ENCODE measurements around the gene ZNF688. TPM values are rescaled to one million over a fixed set of nuclear protein-coding genes. Genes with fewer than 3 reads are reported as not detected.

The ZNF688 gene
- total RNA-seq, 1 experiment from 2014 or later = 3.6 TPM

- TF ChIP-seq, protein P1, sequence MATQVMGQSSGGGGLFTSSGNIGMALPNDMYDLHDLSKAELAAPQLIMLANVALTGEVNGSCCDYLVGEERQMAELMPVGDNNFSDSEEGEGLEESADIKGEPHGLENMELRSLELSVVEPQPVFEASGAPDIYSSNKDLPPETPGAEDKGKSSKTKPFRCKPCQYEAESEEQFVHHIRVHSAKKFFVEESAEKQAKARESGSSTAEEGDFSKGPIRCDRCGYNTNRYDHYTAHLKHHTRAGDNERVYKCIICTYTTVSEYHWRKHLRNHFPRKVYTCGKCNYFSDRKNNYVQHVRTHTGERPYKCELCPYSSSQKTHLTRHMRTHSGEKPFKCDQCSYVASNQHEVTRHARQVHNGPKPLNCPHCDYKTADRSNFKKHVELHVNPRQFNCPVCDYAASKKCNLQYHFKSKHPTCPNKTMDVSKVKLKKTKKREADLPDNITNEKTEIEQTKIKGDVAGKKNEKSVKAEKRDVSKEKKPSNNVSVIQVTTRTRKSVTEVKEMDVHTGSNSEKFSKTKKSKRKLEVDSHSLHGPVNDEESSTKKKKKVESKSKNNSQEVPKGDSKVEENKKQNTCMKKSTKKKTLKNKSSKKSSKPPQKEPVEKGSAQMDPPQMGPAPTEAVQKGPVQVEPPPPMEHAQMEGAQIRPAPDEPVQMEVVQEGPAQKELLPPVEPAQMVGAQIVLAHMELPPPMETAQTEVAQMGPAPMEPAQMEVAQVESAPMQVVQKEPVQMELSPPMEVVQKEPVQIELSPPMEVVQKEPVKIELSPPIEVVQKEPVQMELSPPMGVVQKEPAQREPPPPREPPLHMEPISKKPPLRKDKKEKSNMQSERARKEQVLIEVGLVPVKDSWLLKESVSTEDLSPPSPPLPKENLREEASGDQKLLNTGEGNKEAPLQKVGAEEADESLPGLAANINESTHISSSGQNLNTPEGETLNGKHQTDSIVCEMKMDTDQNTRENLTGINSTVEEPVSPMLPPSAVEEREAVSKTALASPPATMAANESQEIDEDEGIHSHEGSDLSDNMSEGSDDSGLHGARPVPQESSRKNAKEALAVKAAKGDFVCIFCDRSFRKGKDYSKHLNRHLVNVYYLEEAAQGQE (IDR thresholded peaks at IDR 0.05; ENCODE audit: low read depth) = no peak
Measured at GRCh38 chr16:30533748-30534367, 37.7 kb downstream of the ZNF688 start (continued).

DNA sequence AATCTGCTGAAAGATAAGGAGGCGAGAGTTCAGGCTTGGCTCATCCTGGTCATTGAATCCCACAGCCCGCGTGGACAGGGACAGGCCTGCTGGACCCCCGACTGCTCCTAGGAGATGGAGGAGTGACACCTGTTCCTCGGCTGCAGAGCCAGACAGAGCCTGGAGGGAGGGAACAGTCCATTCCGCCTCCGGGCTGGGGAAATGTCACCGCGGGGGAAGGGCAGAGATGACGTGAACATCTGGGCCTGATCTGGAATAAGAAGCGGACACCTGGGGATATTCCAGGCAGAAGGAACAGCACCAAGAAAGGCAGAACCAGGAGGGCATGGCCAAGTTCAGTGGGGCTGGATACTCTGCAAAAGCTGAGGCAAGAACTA, 38.4 kb downstream of the ZNF688 start:
- Histone ChIP-seq H4K20me1 (ENCODE audit: insufficient read depth) (no peaks in the 10 kb centered on the region), H3K27me3 (ENCODE audit: insufficient read depth, low read length) (no peaks in the 10 kb centered on the region), H3K4me1 (ENCODE audit: control insufficient read depth in 1 of 2, insufficient read depth in 2 of 2, low read length in 2 of 2) (peaks cover 6 to 35% of the 10 kb centered on the region in 2 experiments; a peak in 3 of 4 replicates), H3K4me3 (replicated peaks in 1 of 2; ENCODE audit: low read depth in 1 of 2, low read length in 2 of 2) (no peak overlapping the region), H3K9me2 (ENCODE audit: insufficient read depth) (no peaks in the 10 kb centered on the region), H3K36me3 (ENCODE audit: control insufficient read depth in 1 of 2, insufficient read depth in 2 of 2, low read length in 2 of 2) (no peaks in the 10 kb centered on the region), H3K9ac (ENCODE audit: low read length) (no peak overlapping the region), H3K9me3 (ENCODE audit: control insufficient read depth in 1 of 2, insufficient read depth in 1 of 2, low read depth in 1 of 2, low read length in 2 of 2) (no peaks in the 10 kb centered on the region), H2AFZ (ENCODE audit: low read depth, low read length, poor library complexity, severe bottlenecking) (no peak overlapping the region), H3K27ac (ENCODE audit: low read depth, low read length) (0 out of 2 replicates have a peak overlapping the region, but pooled peaks have one; percentile 31), H3K4me2 (ENCODE audit: low read length) (no peak overlapping the region), H3K79me2 (ENCODE audit: insufficient read depth, low read length) (no peaks in the 10 kb centered on the region; the same call in 1 of the 2 replicates)
- no TSS peak for BruUV-seq (replicated peaks)
- DNase-seq (ENCODE audit: low read depth, low spot score) = no peak
- intact Hi-C loops (cut with micrococcal nuclease) = no loop called here
- ChIA-PET CTCF (no interaction called here), POLR2A (no interaction called here), RAD21 (ENCODE audit: low non-redundant PET in 1 of 2, low total read pairs in 2 of 2, uncharacterized antibody in 2 of 2, unreplicated experiment in 2 of 2) (no interaction called here)
- ATAC-seq = no peak
- no peak for TF ChIP-seq TCF7L2 (IDR thresholded peaks at IDR 0.05; ENCODE audit: borderline replicate concordance, extremely low read depth, insufficient read depth, insufficient read length)
- TF ChIP-seq, protein P1 (IDR thresholded peaks at IDR 0.05; ENCODE audit: low read depth) = no peak
- TF ChIP-seq CTCF (IDR thresholded peaks at IDR 0.05 in 2 of 3, conservative IDR thresholded peaks at IDR 0.05 in 1 of 3; ENCODE audit: borderline replicate concordance in 1 of 3, insufficient read depth in 1 of 3, low read depth in 2 of 3, low read length in 2 of 3) = no peak
- TF ChIP-seq CEBPB (IDR thresholded peaks at IDR 0.05; ENCODE audit: low read depth) = no peak
- TF ChIP-seq SRF (IDR thresholded peaks at IDR 0.05; ENCODE audit: low read depth) = no peak
- no peak for TF ChIP-seq FOSL1 (IDR thresholded peaks at IDR 0.05; ENCODE audit: low read depth)
- TF ChIP-seq POLR2A (IDR thresholded peaks at IDR 0.05; ENCODE audit: borderline replicate concordance, extremely low read depth, insufficient read depth, insufficient read length) = no peak

Measured in HCT116 (cell line).